Stimulated activated naive B cell treated with anti-CD40 and anti-IgM and Interleukin-4, amounts not matched to agents 10 μg/mL and 1 μg/mL and 100 μg/mL, for 72 hours (primary cell): ENCODE data around the gene CAPZA1.

Source experiments
- ATAC-seq, 2 donors: fragments of 150-1000 bp; cut with Tn5 transposase; replicated peaks; 2 replicates each; pipeline ENCODE4 v1.10.0; 2021; ENCODE audit warnings: moderate library complexity in 1 of 2
- DNase-seq: peaks from one replicate; pipeline ENCODE4 v3.0.0; 2021
- H3K27ac Mint-ChIP-seq: one replicate; pipeline ENCODE4 v1.8.0; 2022; ENCODE audit warnings: mild to moderate bottlenecking, mixed read lengths
- H3K27me3 Mint-ChIP-seq, 2 donors: one replicate each; pipeline ENCODE4 v1.8.0; 2022; ENCODE audit warnings: mixed read lengths in 2 of 2
- H3K36me3 Mint-ChIP-seq, 2 donors: one replicate each; pipeline ENCODE4 v1.8.0; 2022; ENCODE audit warnings: mixed read lengths in 2 of 2, mild to moderate bottlenecking in 1 of 2
- H3K4me1 Mint-ChIP-seq, 2 donors: one replicate each; pipeline ENCODE4 v1.8.0; 2022; ENCODE audit warnings: mixed read lengths in 2 of 2, mild to moderate bottlenecking in 1 of 2
- H3K4me3 Mint-ChIP-seq, 2 donors: one replicate each; pipeline ENCODE4 v1.8.0; 2022; ENCODE audit warnings: mild to moderate bottlenecking in 2 of 2, mixed read lengths in 2 of 2, moderate library complexity in 1 of 2
- H3K9me3 Mint-ChIP-seq, 2 donors: one replicate each; pipeline ENCODE4 v1.8.0; 2022; ENCODE audit warnings: mixed read lengths in 2 of 2, mild to moderate bottlenecking in 1 of 2

The CAPZA1 gene

GRCh38 chr1:112694363-112694929 is 74.8 kb downstream of the CAPZA1 start:
- Mint-ChIP-seq H3K4me1 (peaks cover 12 to 18% of the 10 kb centered on the region in 2 donors), H3K9me3 (no peaks in the 10 kb centered on the region), H3K27me3 (no peaks in the 10 kb centered on the region), H3K4me3 (no peak overlapping the region), H3K27ac (no peak overlapping the region), H3K36me3 (peaks cover 28 to 40% of the 10 kb centered on the region in 2 donors)
- DNase-seq, result no peak
- no peak for ATAC-seq

- H3K27ac Mint-ChIP-seq, result no peak overlapping the region
- no peaks in the 10 kb centered on the region for H3K9me3 Mint-ChIP-seq
- peaks cover 24 to 45% of the 10 kb centered on the region in 2 donors for H3K36me3 Mint-ChIP-seq
- no peaks in the 10 kb centered on the region for H3K27me3 Mint-ChIP-seq
- H3K4me3 Mint-ChIP-seq, result no peak overlapping the region
- peaks cover 21 to 26% of the 10 kb centered on the region in 2 donors for H3K4me1 Mint-ChIP-seq
- no peak for ATAC-seq
- no peak for DNase-seq
Observed at GRCh38 chr1:112695276-112695675, 75.6 kb downstream of the CAPZA1 start.

- no peaks in the 10 kb centered on the region for H3K9me3 Mint-ChIP-seq
- peaks cover 35 to 41% of the 10 kb centered on the region in 2 donors for H3K4me1 Mint-ChIP-seq
- H3K27ac Mint-ChIP-seq, result no peak overlapping the region
- H3K4me3 Mint-ChIP-seq, result no peak overlapping the region
- ATAC-seq, result no peak
- H3K27me3 Mint-ChIP-seq, result no peaks in the 10 kb centered on the region
- no peak for DNase-seq
- H3K36me3 Mint-ChIP-seq, result peaks cover 23 to 44% of the 10 kb centered on the region in 2 donors
Observed at GRCh38 chr1:112696578-112697314, 77.1 kb downstream of the CAPZA1 start.

GRCh38 chr1:112697781-112698201 is 78.2 kb downstream of the CAPZA1 start:
- H3K27me3 Mint-ChIP-seq, result no peaks in the 10 kb centered on the region
- no peaks in the 10 kb centered on the region for H3K9me3 Mint-ChIP-seq
- peaks cover 45 to 52% of the 10 kb centered on the region in 2 donors for H3K4me1 Mint-ChIP-seq
- DNase-seq, result no peak
- ATAC-seq, result no peak
- H3K27ac Mint-ChIP-seq, result no peak overlapping the region
- no peak overlapping the region for H3K4me3 Mint-ChIP-seq
- H3K36me3 Mint-ChIP-seq, result peaks cover 18 to 42% of the 10 kb centered on the region in 2 donors

- H3K9me3 Mint-ChIP-seq, result no peaks in the 10 kb centered on the region
- H3K4me1 Mint-ChIP-seq, result peaks cover 50 to 60% of the 10 kb centered on the region in 2 donors
- ATAC-seq, result no peak
- no peak overlapping the region for H3K27ac Mint-ChIP-seq
- no peak for DNase-seq
- peaks cover 17 to 38% of the 10 kb centered on the region in 2 donors for H3K36me3 Mint-ChIP-seq
- no peak overlapping the region for H3K4me3 Mint-ChIP-seq
- no peaks in the 10 kb centered on the region for H3K27me3 Mint-ChIP-seq
Observed at GRCh38 chr1:112698366-112699310, 79.0 kb downstream of the CAPZA1 start.

GRCh38 chr1:112699425-112700144 is 80.0 kb downstream of the CAPZA1 start:
- peak overlapping the region in 1 of 2 donors; percentile 16 for H3K4me3 Mint-ChIP-seq
- ATAC-seq, result no peak
- H3K9me3 Mint-ChIP-seq, result no peaks in the 10 kb centered on the region
- DNase-seq, result no peak
- peaks cover 17 to 38% of the 10 kb centered on the region in 2 donors for H3K36me3 Mint-ChIP-seq
- peak overlapping the region; percentile 86 for H3K27ac Mint-ChIP-seq
- peaks cover 53 to 70% of the 10 kb centered on the region in 2 donors for H3K4me1 Mint-ChIP-seq
- H3K27me3 Mint-ChIP-seq, result no peaks in the 10 kb centered on the region

- peaks cover 62 to 79% of the 10 kb centered on the region in 2 donors for H3K4me1 Mint-ChIP-seq
- no peaks in the 10 kb centered on the region for H3K9me3 Mint-ChIP-seq
- peak overlapping the region; percentile 37 to 62 for H3K4me3 Mint-ChIP-seq
- peak; percentile 61 to 68 for ATAC-seq
- peaks cover 13 to 31% of the 10 kb centered on the region in 2 donors for H3K36me3 Mint-ChIP-seq
- peak overlapping the region; percentile 86 for H3K27ac Mint-ChIP-seq
- no peaks in the 10 kb centered on the region for H3K27me3 Mint-ChIP-seq
- peak; percentile 54 for DNase-seq
Observed at GRCh38 chr1:112700290-112701226, 80.9 kb downstream of the CAPZA1 start.

GRCh38 chr1:112701227-112702066 is 81.8 kb downstream of the CAPZA1 start:
- DNase-seq (no peak), ATAC-seq (no peak)
- peaks cover 11 to 29% of the 10 kb centered on the region in 2 donors for H3K36me3 Mint-ChIP-seq
- peak overlapping the region; percentile 86 for H3K27ac Mint-ChIP-seq
- H3K4me3 Mint-ChIP-seq, result peak overlapping the region; percentile 19 to 62
- H3K4me1 Mint-ChIP-seq, result peaks cover 66 to 88% of the 10 kb centered on the region in 2 donors
- no peaks in the 10 kb centered on the region for H3K27me3 Mint-ChIP-seq
- H3K9me3 Mint-ChIP-seq, result no peaks in the 10 kb centered on the region

GRCh38 chr1:112702067-112702395 is 82.4 kb downstream of the CAPZA1 start:
- Mint-ChIP-seq H3K4me1 (peaks cover 66 to 90% of the 10 kb centered on the region in 2 donors), H3K4me3 (peak overlapping the region in 1 of 2 donors; percentile 19), H3K36me3 (peaks cover 11 to 23% of the 10 kb centered on the region in 2 donors), H3K27ac (peak overlapping the region; percentile 26), H3K9me3 (no peaks in the 10 kb centered on the region), H3K27me3 (no peaks in the 10 kb centered on the region)
- no peak for DNase-seq
- no peak for ATAC-seq

GRCh38 chr1:112702420-112703261 is 83.0 kb downstream of the CAPZA1 start:
- H3K9me3 Mint-ChIP-seq, result no peaks in the 10 kb centered on the region
- ATAC-seq (no peak), DNase-seq (no peak)
- H3K4me1 Mint-ChIP-seq, result peaks cover 68 to 91% of the 10 kb centered on the region in 2 donors
- H3K27me3 Mint-ChIP-seq, result no peaks in the 10 kb centered on the region
- H3K27ac Mint-ChIP-seq, result no peak overlapping the region
- peaks cover 11 to 23% of the 10 kb centered on the region in 2 donors for H3K36me3 Mint-ChIP-seq
- H3K4me3 Mint-ChIP-seq, result no peak overlapping the region

- peaks cover 64 to 91% of the 10 kb centered on the region in 2 donors for H3K4me1 Mint-ChIP-seq
- H3K27ac Mint-ChIP-seq, result no peak overlapping the region
- H3K36me3 Mint-ChIP-seq, result peaks cover 9 to 22% of the 10 kb centered on the region in 2 donors
- H3K27me3 Mint-ChIP-seq, result no peaks in the 10 kb centered on the region
- no peak overlapping the region for H3K4me3 Mint-ChIP-seq
- DNase-seq (no peak), ATAC-seq (no peak)
- no peaks in the 10 kb centered on the region for H3K9me3 Mint-ChIP-seq
Observed at GRCh38 chr1:112703706-112704105, 84.1 kb downstream of the CAPZA1 start.
